Measurements from ENCODE around the gene RIOK2. TPM values are rescaled to one million over a fixed set of nuclear protein-coding genes. Genes with fewer than 3 reads are reported as not detected.
"Not testable (repeated sequence)": the region's sequence is repeated elsewhere in the genome, so short reads cannot be mapped to it uniquely, and the experiment has no call there.

RIOK2 gene
- polyA plus RNA-seq, 1 donor: 29.5 TPM

- DNase-seq: no peak
Observed at GRCh38 chr5:97165726-97166125, 17.3 kb downstream of the RIOK2 start.

DNA sequence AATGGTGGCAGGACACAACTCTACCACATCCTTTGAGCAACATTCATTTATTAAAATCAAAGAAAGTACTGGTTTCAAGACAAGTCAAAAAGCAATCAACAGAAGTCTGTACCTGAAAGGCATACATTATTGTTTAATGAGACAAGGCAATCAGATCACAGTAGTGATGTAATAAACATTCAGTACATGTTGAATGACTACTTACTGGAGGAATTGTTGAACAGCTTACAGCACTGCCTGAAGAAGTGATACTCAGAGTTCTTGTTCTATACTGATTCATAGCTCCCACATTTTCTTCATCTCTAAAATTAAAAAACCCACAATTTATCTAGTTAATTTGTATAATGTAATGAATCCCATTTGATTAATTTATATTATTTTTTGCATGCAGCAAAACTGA is 18.2 kb downstream of the RIOK2 start:
- DNase-seq: no peak

DNA sequence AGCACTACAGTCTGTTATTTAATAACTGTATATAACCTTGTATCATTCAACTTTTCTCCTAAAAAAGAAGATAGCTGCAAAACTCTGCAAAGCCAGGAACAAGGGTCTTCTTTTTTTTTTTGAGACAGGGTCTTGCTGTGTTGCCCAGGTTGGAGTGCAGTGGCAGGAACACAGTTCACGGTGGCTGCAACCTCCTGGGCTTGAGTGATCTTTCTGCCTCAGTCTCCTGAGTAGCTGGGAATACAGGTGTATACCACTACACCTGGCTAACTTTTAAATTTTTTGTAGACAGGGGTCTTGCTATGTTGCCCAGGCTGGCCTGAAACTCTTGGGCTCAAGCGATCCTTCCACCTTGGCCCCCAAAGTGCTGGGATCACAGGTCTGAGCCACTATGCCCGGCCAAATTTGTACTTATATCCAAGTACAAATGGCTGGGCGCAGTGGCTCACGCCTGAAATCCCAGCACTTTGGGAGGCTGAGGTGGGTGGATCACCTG is 19.2 kb downstream of the RIOK2 start:
- no peak for DNase-seq

DNA sequence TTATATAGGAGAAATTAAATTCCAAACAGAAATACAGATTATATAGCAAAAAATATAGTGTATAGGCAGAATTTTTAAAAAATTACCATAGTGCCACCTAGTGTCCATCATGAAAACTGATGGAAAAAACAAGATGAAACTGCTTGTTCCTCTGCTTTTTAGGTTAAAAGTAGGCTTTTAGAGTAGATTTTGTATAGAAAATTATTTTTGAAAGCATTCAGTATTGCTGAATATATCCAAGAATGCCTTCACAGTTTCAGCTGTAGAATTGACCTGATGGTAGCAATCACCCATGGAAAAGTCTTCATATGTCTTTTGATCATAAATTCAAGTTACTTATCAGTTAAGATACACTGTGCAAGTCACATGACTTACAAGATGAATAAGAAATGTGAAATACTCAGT is 19.7 kb downstream of the RIOK2 start:
- DNase-seq: no peak

DNA sequence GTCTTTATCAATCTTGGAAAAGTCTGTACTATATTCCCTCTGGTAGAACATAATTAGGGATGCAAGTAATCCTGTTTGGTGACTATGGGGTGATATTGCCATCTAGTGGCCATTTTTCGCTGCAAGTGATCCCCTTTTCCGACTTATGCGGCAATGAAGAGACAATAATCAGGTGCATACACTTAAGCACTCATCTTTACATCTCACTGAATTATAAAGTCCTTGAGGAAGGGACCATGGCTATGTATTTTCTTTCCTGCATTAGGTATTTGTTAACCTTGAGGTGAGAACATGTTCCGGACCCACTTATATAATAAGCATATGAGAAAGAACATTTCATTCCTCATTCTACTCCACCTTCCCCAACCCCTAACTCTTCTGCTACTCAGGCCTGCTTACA is 21.0 kb downstream of the RIOK2 start:
- DNase-seq: peak; percentile 81

GRCh38 chr5:97157689-97158088 is 25.4 kb downstream of the RIOK2 start:
- DNase-seq: no peak

DNA sequence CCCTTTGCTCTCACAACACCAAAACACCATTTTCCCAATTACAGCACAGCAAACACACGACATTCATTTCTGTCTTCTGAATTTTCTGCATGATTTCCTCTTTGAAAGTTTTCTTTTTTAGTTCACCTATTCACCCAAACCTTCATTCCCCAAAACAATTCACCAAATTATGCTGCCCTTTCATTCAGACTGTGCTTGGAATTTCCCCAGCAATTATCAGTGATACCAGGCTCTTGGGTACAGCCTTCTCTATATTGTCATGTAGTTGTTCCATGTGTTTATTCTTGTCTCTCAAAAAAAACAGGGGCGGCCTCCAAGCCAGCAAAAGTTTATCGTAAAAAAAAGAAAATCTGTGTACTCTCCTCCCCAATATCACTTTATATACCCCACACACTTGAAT is 31.7 kb downstream of the RIOK2 start:
- DNase-seq: no peak

- no peak for DNase-seq
Observed at GRCh38 chr5:97150401-97150800, 32.6 kb downstream of the RIOK2 start.

DNA sequence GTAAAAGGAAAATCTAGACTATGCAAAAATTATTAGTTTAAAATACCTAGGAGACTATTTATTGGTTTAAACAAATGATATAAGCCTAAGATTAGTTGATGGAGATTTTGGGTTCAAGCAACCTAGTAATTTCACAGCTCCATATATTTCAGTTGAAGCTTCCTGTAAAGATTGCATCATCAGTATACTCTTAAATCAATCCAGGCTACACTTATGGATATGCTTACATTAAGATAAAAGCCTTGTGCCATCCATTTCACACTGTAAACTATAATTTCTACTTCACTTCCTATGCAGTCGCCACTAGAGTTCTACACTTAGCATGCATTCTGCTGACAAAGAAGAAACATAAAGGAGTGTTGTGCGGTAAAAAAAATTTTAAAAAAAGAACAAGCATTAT is 33.3 kb downstream of the RIOK2 start:
- DNase-seq: no peak

GRCh38 chr5:97148288-97148687 is 34.8 kb downstream of the RIOK2 start:
- no peak for DNase-seq

- DNase-seq: no peak
Observed at GRCh38 chr5:97143704-97144103, 39.3 kb downstream of the RIOK2 start.

GRCh38 chr5:97142521-97143254 is 40.4 kb downstream of the RIOK2 start, which contains the start of gene LIX1:
TSS of gene LIX1 (minus strand) at chr5:97142611. CDS start at chr5:97142576, 35 bp downstream.
- DNase-seq: no peak

- DNase-seq: no peak
Observed at GRCh38 chr5:97141539-97141938, 41.5 kb downstream of the RIOK2 start.

GRCh38 chr5:97141031-97141430 is 42.0 kb downstream of the RIOK2 start:
- no peak for DNase-seq

DNA sequence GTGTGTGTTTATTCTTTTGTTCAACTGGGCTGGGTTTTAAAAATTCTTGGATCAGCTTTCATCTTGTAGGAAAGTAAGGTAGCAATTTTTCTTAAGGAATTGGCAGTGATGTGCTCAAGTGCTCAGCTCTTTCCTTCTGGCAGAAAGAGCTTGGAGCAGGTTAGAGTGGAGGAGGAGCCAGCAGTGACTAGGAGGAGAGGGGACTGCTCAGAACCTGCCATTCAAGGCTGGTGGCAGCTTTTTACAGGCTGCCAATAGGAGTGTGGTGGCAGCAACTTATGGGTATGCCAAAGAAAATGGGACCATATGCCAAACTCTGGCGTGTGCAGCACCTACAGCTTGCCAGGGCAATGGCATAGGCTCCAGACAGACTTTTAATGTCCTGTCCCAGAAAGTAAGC is 42.8 kb downstream of the RIOK2 start:
- DNase-seq: not testable (repeated sequence)

- no peak for DNase-seq
Observed at GRCh38 chr5:97136475-97136874, 46.6 kb downstream of the RIOK2 start.

DNA sequence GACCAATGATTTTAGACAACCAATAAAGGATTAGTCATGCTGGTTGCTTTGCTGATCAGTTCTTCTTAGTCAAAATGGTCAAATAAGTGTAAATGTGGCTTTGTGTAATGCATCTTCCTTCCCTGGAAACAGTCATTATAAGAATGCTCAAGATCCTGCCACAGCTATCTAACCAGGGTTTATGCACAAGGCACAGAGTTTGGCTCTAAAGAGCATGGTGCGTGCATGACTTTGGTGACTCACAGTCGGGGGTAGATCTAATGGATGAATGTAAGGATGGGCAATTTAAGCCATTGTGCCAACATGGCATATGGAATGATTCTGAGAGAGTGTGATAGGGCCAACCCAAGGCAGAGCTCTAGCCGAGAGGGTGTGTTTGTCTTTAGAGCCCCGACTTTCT is 47.2 kb downstream of the RIOK2 start:
- DNase-seq: no peak

DNA sequence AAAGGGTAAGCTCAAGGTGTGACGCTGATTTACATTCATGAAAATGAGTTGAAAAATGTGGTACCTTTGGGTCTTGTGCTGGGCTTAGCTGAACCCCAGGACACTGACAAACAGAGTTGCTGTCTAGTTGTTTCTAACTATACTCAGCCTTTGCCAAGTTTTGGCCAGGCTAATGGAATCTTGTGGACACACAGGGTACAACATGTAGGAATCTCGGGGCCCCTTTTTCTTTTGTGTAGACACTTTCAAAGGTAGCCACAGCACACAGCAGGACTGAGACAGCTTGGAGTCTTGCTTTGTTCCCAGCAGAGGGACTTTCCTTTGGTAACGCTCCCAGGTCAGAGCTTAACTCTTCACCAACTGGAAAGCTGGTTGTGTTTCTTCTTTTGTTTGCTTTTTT is 48.4 kb downstream of the RIOK2 start:
- DNase-seq: no peak

GRCh38 chr5:97133101-97133500 is 49.9 kb downstream of the RIOK2 start:
- DNase-seq: no peak

- DNase-seq: no peak
Observed at GRCh38 chr5:97131921-97132320, 51.1 kb downstream of the RIOK2 start.

DNA sequence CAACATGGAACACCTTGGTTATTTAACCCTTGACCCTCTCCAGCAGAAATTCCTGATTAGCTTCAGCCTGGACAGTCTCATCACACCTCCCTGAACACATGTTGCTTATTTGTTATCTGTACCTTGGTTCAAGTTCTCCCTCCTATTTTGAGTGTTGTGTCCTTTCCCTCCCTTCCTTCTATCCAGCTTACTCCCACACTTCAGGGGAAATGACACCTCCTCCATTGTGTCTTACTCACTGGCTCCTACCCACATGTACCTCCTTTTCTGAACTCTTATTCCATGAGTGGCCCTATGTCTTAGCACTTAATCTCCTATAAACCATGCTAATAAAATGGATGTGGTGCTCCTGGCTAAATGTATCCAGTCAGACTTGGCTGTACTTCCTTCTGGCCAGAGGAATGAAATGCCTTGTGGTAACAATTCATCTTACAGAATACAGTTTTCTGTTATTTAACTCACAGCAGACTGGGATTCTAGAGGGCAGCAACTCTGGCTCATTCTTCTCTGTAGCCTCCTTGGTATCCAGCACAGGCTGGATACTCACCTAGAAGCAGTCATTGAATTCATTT is 51.8 kb downstream of the RIOK2 start:
- DNase-seq: no peak

GRCh38 chr5:97127727-97128126 is 55.3 kb downstream of the RIOK2 start:
- no peak for DNase-seq

GRCh38 chr5:97125125-97125683 is 57.8 kb downstream of the RIOK2 start:
- DNase-seq: no peak

DNA sequence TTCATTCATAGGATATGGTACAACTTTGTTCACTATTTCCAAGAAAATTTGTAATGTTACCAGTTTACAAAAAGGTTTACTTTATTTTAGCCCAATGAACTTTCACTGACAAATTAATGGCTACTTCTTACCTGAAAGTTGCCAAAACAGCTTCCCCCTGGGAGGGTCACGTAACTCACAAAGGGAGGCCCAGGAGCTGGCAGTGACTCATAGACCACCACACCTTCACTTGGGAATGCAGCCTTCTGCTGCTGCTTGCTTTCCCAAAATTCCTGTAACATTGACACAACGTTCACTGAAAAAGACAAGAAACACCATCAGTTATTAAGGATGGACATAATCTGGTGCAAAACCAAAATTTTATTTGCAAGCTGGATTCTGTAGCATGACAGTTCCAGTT is 58.7 kb downstream of the RIOK2 start:
- DNase-seq: no peak
